Measurements from ENCODE around the gene TPRA1. TPM values are rescaled to one million over a fixed set of nuclear protein-coding genes. Genes with fewer than 3 reads are reported as not detected.

The TPRA1 gene
- total RNA-seq, result 23.4 TPM

GRCh38 chr3:127590593-127591465, at the start of gene TPRA1:
TPRA1 (minus strand) TSS chr3:127590733; CDS start chr3:127580146, 10,587 bp downstream.

DNA sequence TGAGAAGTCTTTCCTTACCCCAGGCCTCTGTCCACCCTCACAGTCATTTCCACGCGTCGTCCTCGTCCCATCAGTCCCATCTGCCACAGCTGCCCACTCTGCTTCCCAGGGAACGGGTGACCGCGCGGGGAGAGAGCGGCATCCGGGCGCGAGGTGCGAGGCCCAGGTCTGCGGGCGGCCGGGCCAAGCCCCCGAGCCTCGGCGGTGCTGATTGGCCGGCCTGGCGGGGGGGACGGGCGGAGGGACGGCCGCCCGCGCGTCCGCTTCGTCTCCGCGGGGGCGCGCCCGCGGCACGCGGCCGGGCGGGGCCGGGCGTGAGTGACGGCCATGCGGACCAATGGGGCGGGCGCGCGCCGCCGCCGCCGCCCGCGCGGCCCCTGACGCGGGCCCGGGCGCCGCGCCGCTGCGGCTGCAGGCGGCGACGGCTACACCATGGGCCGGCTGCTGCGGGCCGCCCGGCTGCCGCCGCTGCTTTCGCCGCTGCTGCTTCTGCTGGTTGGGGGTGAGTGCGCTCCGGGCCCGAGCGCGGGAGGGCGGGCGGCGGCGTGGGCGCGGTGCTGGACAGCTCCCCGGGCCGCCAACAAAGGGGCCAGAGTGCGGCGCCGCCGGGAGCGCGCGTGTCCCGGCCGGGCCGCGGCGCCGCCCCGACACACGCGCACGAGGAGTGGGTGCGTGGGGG, 38.4 kb upstream of the TPRA1 start, which contains the start of gene PODXL2:
TSS of gene PODXL2 (plus strand) at position 398 of the 679 bp plus-strand sequence. CDS start at position 433, 35 bp downstream.

Other genes with a start within 250 kb of the TPRA1 start
- 58.2 TPM for gene MCM2, start 7.7 kb upstream of the TPRA1 start, total RNA-seq
- gene PODXL2, start 38.5 kb upstream of the TPRA1 start, total RNA-seq, result 99.9 TPM
- gene ABTB1, start 82.2 kb upstream of the TPRA1 start, total RNA-seq, result 41.1 TPM
- 46.3 TPM for gene MGLL, start 231.8 kb upstream of the TPRA1 start, total RNA-seq